Mucosa of descending colon (tissue), 3 donors: ENCODE results near the gene HNRNPUL1. TPM values are rescaled to one million over a fixed set of nuclear protein-coding genes. Genes with fewer than 3 reads are reported as not detected.

ENCODE experiments used
- ATAC-seq: fragments of 200-7000 bp; cut with Tn5 transposase; one replicate; pipeline ENCODE4 v1.9.1; 2020; ENCODE audit warnings: mild to moderate bottlenecking, moderate library complexity
- DNase-seq, 3 donors: peaks; one replicate each; pipeline ENCODE4 v3.0.0-alpha.2; 2020
- H3K36me3 ChIP-seq: fragments of 200-600 bp; one replicate; pipeline ENCODE4 v1.8.0; 2021; ENCODE audit warnings: low read depth, mild to moderate bottlenecking
- H3K4me1 ChIP-seq: fragments of 200-600 bp; one replicate; pipeline ENCODE4 v1.8.0; 2021; ENCODE audit warnings: low read depth, mild to moderate bottlenecking
- H3K4me3 ChIP-seq: fragments of 200-600 bp; one replicate; pipeline ENCODE4 v1.8.0; 2021; ENCODE audit warnings: mild to moderate bottlenecking
- H3K9me3 ChIP-seq: fragments of 200-600 bp; one replicate; pipeline ENCODE4 v1.8.0; 2021; ENCODE audit warnings: mild to moderate bottlenecking
- intact Hi-C, 2 donors: fragments of 100-400 bp; cut with DNase I in 1 of 2; cut with micrococcal nuclease in 1 of 2; formaldehyde crosslinking; loops; one replicate each; pipeline versions ENCODE4 v1.11.0 to v1.11.1; 2022; cut with DNase I, micrococcal nuclease
- total RNA-seq, 3 donors: library from RNA; stranded (reverse); fragmentation: NEBNext Ultra II Directional in 2 of 3; extraction: Animal tissue kit (Norgen Biotek cat#: 25700) in 2 of 3; gene quantifications; one replicate each; pipeline versions ENCODE4 v1.2.1 to v1.2.4, GENCODE V29; 2021 to 2023
- TF ChIP-seq, protein P1 (sequence below): fragments of 200-600 bp; IDR thresholded peaks from one replicate; pipeline ENCODE4 v1.8.0; 2022; ENCODE audit warnings: antibody characterized with exemption, mild to moderate bottlenecking
- donor health status: DM: no; HTN: no; CAD: no; lungs with moderate emphysema.
- donor health status: DM: no; HTN: no; CAD: no.
- donor health status: DM: no; HTN: yes; CAD: no.

Gene HNRNPUL1
- total RNA-seq, 3 donors from 2014 or later: 155 to 234 (median 190) TPM

DNA sequence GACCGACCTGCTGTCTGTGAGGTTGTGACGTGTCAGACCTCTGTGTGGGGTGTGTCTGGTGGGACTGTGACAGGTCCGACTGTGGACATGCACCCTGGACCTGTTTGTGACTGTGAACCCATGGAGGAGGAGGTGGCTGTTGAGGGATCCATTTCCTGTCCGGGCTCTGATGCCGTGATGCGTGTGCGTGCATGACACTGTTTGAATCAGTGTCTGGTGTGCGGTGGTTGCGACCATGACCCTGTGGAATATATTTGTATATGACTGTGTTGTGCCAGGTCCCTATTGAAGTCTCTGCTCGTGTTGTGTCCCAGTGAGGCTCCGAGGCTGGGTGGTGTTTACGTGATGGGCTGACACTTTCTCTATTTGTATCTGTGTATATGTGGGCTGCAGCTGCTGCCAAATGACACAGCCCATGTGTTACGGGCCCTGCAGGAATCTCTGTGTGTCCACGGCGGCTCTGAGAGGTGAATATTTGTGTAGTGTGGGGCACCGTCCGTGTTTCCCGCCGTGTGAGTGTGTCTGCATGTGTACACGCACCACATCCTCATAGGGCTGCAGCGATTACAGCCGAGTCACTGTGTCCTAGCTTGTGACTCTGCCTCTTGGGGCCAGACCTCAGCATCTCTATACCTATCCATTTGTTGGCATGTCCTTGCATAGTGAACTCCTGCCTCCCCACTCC is 64.1 kb downstream of the HNRNPUL1 start:
- TF ChIP-seq, protein P1, sequence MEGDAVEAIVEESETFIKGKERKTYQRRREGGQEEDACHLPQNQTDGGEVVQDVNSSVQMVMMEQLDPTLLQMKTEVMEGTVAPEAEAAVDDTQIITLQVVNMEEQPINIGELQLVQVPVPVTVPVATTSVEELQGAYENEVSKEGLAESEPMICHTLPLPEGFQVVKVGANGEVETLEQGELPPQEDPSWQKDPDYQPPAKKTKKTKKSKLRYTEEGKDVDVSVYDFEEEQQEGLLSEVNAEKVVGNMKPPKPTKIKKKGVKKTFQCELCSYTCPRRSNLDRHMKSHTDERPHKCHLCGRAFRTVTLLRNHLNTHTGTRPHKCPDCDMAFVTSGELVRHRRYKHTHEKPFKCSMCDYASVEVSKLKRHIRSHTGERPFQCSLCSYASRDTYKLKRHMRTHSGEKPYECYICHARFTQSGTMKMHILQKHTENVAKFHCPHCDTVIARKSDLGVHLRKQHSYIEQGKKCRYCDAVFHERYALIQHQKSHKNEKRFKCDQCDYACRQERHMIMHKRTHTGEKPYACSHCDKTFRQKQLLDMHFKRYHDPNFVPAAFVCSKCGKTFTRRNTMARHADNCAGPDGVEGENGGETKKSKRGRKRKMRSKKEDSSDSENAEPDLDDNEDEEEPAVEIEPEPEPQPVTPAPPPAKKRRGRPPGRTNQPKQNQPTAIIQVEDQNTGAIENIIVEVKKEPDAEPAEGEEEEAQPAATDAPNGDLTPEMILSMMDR: no peak
- Histone ChIP-seq H3K4me1 (peaks cover 36% of the 10 kb centered on the region), H3K9me3 (no peaks in the 10 kb centered on the region), H3K4me3 (no peak overlapping the region), H3K36me3 (no peaks in the 10 kb centered on the region)
- intact Hi-C loops: no loop called here
- peak in 1 of 3 donors; percentile 73 for DNase-seq
- ATAC-seq: peak; percentile 18

DNA sequence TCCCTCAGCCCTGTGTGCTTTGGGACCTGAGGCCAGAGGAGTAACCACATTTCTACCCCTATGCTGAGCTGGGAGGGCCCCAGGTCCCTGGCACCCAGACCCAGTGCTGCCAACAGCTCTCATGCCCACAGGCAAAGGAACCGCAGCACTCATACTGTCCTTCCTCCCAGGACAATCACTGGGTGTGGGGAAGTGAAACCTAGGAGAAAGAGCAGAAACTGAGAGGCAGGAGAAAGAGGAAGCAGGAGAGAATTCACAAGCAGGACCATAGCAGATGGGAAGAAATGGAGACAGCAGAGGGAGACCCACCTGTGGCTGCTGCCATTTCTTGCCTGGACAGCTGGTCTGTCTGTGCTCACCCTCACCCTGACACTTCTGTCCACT is 64.7 kb downstream of the HNRNPUL1 start:
- H3K4me3 ChIP-seq: no peak overlapping the region
- H3K36me3 ChIP-seq: no peaks in the 10 kb centered on the region
- ATAC-seq (no peak), DNase-seq (no peak)
- H3K4me1 ChIP-seq: peaks cover 34% of the 10 kb centered on the region
- TF ChIP-seq, protein P1: no peak
- intact Hi-C loops: no loop called here
- H3K9me3 ChIP-seq: no peaks in the 10 kb centered on the region

DNA sequence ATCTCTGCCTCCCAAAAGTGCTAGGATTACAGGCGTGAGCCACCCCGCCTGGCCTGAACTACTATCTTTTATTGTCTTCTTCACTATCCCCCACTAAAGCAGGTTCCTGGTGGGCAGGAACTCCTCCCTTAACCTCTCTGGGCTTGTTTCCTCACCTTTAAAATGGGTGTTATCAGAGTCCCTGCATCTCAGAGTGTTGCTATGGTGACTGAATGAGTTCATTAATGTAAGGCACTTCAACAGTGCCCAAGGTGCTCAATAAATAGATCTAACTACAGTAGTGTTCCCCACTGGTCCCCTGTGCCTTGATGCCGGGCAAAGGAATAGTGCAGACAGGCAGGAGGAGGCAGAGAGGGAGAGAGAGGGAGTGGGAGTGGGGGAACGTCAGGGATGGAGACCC is 66.3 kb downstream of the HNRNPUL1 start:
- no peak for ATAC-seq
- no peaks in the 10 kb centered on the region for H3K9me3 ChIP-seq
- H3K4me3 ChIP-seq: no peak overlapping the region
- TF ChIP-seq, protein P1: no peak
- no peaks in the 10 kb centered on the region for H3K36me3 ChIP-seq
- no peak for DNase-seq
- intact Hi-C loops: no loop called here
- H3K4me1 ChIP-seq: peaks cover 22% of the 10 kb centered on the region

DNA sequence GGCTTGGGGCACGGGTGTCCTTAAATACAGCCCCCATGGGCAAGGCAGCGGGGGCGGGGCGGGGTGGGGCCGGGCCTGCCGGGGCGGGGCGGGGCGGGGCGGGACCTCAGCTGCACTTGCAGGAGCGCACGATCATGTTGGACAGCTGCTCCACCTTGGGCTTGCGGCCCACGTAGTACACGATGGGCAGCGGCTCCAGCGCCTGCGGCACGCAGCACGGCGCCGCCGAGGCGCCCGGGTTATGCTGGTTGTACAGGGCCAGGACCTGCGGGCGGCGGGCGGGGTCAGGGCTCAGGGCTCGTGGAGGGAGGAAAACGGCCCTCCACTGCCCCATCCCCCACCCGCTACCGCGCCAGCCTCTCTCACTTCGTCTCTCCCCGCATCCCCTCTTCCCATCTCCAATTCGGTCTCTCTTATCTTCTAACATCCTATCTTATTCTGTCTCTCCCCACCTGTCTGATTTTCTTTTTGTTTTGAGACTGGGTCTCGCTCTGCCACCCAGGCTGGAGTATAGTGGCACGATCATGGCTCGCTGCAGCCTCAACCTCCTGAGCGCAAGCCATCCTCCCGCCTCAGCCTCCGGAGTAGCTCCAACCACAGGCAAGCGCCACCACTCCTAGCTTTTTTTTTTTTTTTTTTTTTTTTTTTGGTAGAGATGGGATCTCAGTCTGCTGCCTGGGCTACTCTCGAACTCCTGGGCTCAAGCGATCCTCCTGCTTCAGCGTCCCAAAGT is 66.9 kb downstream of the HNRNPUL1 start:
- ATAC-seq (no peak), DNase-seq (no peak)
- TF ChIP-seq, protein P1: no peak
- Histone ChIP-seq H3K4me1 (peaks cover 15% of the 10 kb centered on the region), H3K36me3 (no peaks in the 10 kb centered on the region), H3K9me3 (no peaks in the 10 kb centered on the region), H3K4me3 (no peak overlapping the region)
- intact Hi-C loops: no loop called here

DNA sequence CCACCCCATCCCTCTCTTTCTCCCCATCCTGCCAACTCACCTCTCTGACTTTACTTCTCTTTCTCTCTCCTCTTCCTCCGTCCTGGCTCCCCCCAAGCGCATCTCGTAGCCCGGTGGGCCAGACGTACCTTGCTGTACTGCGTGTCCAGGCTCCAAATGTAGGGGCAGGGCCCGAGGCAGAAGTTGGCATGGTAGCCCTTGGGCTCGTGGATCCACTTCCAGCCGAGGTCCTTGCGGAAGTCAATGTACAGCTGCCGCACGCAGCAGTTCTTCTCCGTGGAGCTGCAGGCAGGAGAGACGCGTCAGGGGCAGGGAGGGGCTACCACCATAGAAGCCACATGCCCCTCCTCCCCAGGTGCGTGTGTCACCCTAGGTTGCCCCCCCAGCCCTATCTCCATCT is 67.8 kb downstream of the HNRNPUL1 start:
- Histone ChIP-seq H3K4me1 (peaks cover 13% of the 10 kb centered on the region), H3K4me3 (no peak overlapping the region), H3K36me3 (no peaks in the 10 kb centered on the region), H3K9me3 (no peaks in the 10 kb centered on the region)
- TF ChIP-seq, protein P1: no peak
- DNase-seq (no peak), ATAC-seq (no peak)
- intact Hi-C loops: no loop called here
